GM12878 (cell line): ENCODE results near the gene PXMP2. TPM values are rescaled to one million over a fixed set of nuclear protein-coding genes. Genes with fewer than 3 reads are reported as not detected.

ENCODE experiments used
- ATAC-seq: fragments of 200-7000 bp; cut with Tn5 transposase; 3 replicates; pipeline ENCODE4 v1.9.1; 2020; ENCODE audit warnings: mild to moderate bottlenecking, moderate library complexity
- BruUV-seq: library from RNA; stranded (reverse); fragments of 400-500 nt; replicated peaks from 2 replicates; lab custom pipeline; 2021; lab: Mats Ljungman, UMichigan
- CTCF ChIA-PET: fragments of 300-600 bp; sonication (Branson Sonifier 250); formaldehyde crosslinking; extraction: SDS; loops from one replicate; lab custom pipeline; 2021; ENCODE audit warnings: inconsistent platforms; lab: Yijun Ruan, JAX
- POLR2A ChIA-PET: fragments of 350-600 bp; formaldehyde crosslinking; extraction: SDS; loops from one replicate; lab custom pipeline; 2021; ENCODE audit warnings: inconsistent platforms; lab: Charles Lee
- RAD21 ChIA-PET: fragments of 300-600 bp; sonication (Branson Sonifier 250); formaldehyde crosslinking; loops from one replicate; lab custom pipeline; 2023; ENCODE audit warnings: antibody characterized with exemption; ENCODE audit not compliant: unreplicated experiment; lab: Charles Lee
- SMC1A ChIA-PET: fragments of 300-600 bp; sonication (Branson Sonifier 250); formaldehyde crosslinking; loops from one replicate; lab custom pipeline; 2023; ENCODE audit not compliant: unreplicated experiment, uncharacterized antibody; lab: Charles Lee
- DNase-seq: peaks from one replicate; pipeline ENCODE4 v3.0.0-alpha.2; 2011; ENCODE audit warnings: low read depth, low spot score
- FAIRE-seq: peaks from 3 replicates; lab custom pipeline; 2011; peaks lifted over from hg19 to GRCh38; lab: Jason Lieb, UNC
- H2AFZ ChIP-seq: 2 replicates; pipeline ENCODE4 v1.6.0; 2011; ENCODE audit warnings: low read depth, low read length, control low read depth; ENCODE audit not compliant: control insufficient read depth
- H3K27ac ChIP-seq: 2 replicates; pipeline ENCODE4 v1.5.1; 2011; ENCODE audit warnings: control low read depth; ENCODE audit not compliant: control insufficient read depth, insufficient read depth
- H3K27me3 ChIP-seq, 2 experiments: replicated peaks in 1 of 2; 2 replicates each; pipeline versions ENCODE4 v1.6.0 to v1.6.1; 2011; ENCODE audit warnings: low read length in 1 of 2; ENCODE audit not compliant: control insufficient read depth in 2 of 2, insufficient read depth in 2 of 2
- H3K36me3 ChIP-seq, 2 experiments: 2 replicates each; pipeline ENCODE4 v1.5.1; 2011; ENCODE audit warnings: low read length in 1 of 2; ENCODE audit not compliant: control insufficient read depth in 2 of 2, insufficient read depth in 2 of 2
- H3K4me1 ChIP-seq: 2 replicates; pipeline ENCODE4 v1.6.1; 2011; ENCODE audit warnings: mild to moderate bottlenecking, low read length, moderate library complexity, mixed read lengths; ENCODE audit not compliant: control insufficient read depth, insufficient read depth
- H3K4me2 ChIP-seq: 2 replicates; pipeline ENCODE4 v1.6.0; 2011; ENCODE audit warnings: control low read depth; ENCODE audit not compliant: control insufficient read depth, insufficient read depth
- H3K4me3 ChIP-seq: fragments of 200-600 bp; sonication (generic); 2 replicates; pipeline ENCODE4 v1.5.1; 2016
- H3K79me2 ChIP-seq: 2 replicates; pipeline ENCODE4 v1.6.0; 2011; ENCODE audit warnings: low read length; ENCODE audit not compliant: control insufficient read depth, insufficient read depth
- H3K9ac ChIP-seq: 2 replicates; pipeline ENCODE4 v1.8.0; 2011; ENCODE audit warnings: low read length, control low read depth, mixed read lengths; ENCODE audit not compliant: control insufficient read depth, insufficient read depth
- H3K9me3 ChIP-seq: replicated peaks from 3 replicates; pipeline ENCODE4 v1.5.1; 2011; ENCODE audit warnings: mild to moderate bottlenecking, low read length; ENCODE audit not compliant: control insufficient read depth, insufficient read depth
- H4K20me1 ChIP-seq: 2 replicates; pipeline ENCODE4 v1.6.0; 2011; ENCODE audit not compliant: control insufficient read depth, insufficient read depth
- CHD2 ChIP-seq: IDR thresholded peaks from 2 replicates; pipeline ENCODE4 v1.6.1; 2011; ENCODE audit warnings: low read depth, low read length, improper control_type of control experiment, borderline replicate concordance
- E4F1 ChIP-seq: fragments of 450-650 bp; IDR thresholded peaks from 2 replicates; pipeline ENCODE4 v1.6.1; 2018; ENCODE audit warnings: borderline replicate concordance, mild to moderate bottlenecking; ENCODE audit not compliant: partially characterized antibody
- EGR1 ChIP-seq, 2 experiments: IDR thresholded peaks; 1 replicate in 1 of 2; 2 replicates in 1 of 2; pipeline ENCODE4 v1.6.1; 2011 to 2012; ENCODE audit warnings: low read depth in 2 of 2, low read length in 2 of 2, borderline replicate concordance in 1 of 2, mild to moderate bottlenecking in 1 of 2, moderate library complexity in 1 of 2
- NRF1 ChIP-seq: conservative IDR thresholded peaks from 2 replicates; pipeline ENCODE4 v1.6.1; 2011; ENCODE audit warnings: mild to moderate bottlenecking, low read depth, low read length, improper control_type of control experiment
- POLR2AphosphoS2 ChIP-seq: IDR thresholded peaks from 2 replicates; pipeline ENCODE4 v1.6.1; 2011; ENCODE audit warnings: low read depth, mild to moderate bottlenecking, low read length, improper control_type of control experiment, moderate library complexity
- SMAD1 ChIP-seq: fragments of 450-650 bp; IDR thresholded peaks from 2 replicates; pipeline ENCODE4 v1.6.1; 2018; ENCODE audit warnings: mild to moderate bottlenecking, low read depth; ENCODE audit not compliant: partially characterized antibody
- SMC3 ChIP-seq: IDR thresholded peaks from 2 replicates; pipeline ENCODE4 v1.6.1; 2011; ENCODE audit warnings: low read length, improper control_type of control experiment, borderline replicate concordance
- SP1 ChIP-seq: IDR thresholded peaks from one replicate; pipeline ENCODE4 v1.6.1; 2011; ENCODE audit warnings: low read depth, low read length
- SREBF2 ChIP-seq: IDR thresholded peaks from 2 replicates; pipeline ENCODE4 v1.6.1; 2012; ENCODE audit warnings: mild to moderate bottlenecking, low read length
- TARDBP ChIP-seq: IDR thresholded peaks from 2 replicates; pipeline ENCODE4 v1.6.1; 2016; ENCODE audit warnings: borderline replicate concordance
- WRNIP1 ChIP-seq: IDR thresholded peaks from 2 replicates; pipeline ENCODE4 v1.6.1; 2011; ENCODE audit warnings: low read depth, low read length, improper control_type of control experiment, borderline replicate concordance
- YY1 ChIP-seq: IDR thresholded peaks from 2 replicates; pipeline ENCODE4 v1.6.1; 2011; ENCODE audit warnings: low read depth, mild to moderate bottlenecking, low read length
- ZBTB33 ChIP-seq: fragments of 450-650 bp; IDR thresholded peaks from 2 replicates; pipeline ENCODE4 v1.6.1; 2017; ENCODE audit warnings: mild to moderate bottlenecking
- ZSCAN29 ChIP-seq: fragments of 450-650 bp; IDR thresholded peaks from 2 replicates; pipeline ENCODE4 v1.6.1; 2017; ENCODE audit warnings: mild to moderate bottlenecking, moderate library complexity
- WGBS: methylation state at CpG from one replicate; pipeline ENCODE4 v1.1.6; 2016; ENCODE audit warnings: low lambda C conversion rate; ENCODE audit not compliant: insufficient replicate concordance, insufficient coverage; ENCODE audit errors: missing lambda C conversion rate; 5-methylcytosine and 5-hydroxymethylcytosine counted together
- in situ Hi-C: fragments of 300-500 bp; cut with MboI; formaldehyde crosslinking; loops from 9 replicates; pipeline ENCODE4 v1.14.3; 2018; ENCODE audit warnings: mixed read lengths
- intact Hi-C: fragments of 100-400 bp; cut with micrococcal nuclease; formaldehyde crosslinking; loops from one replicate; pipeline ENCODE4 v1.14.2; 2022; ENCODE audit not compliant: unreplicated experiment
- polyA plus RNA-seq, 11 experiments: library from polyadenylated mRNA; depleted of rRNA in 4 of 11; unstranded in 6 of 11; stranded (reverse) in 5 of 11; fragments of >200 nt; fragmentation: Nextera tagmentation in 4 of 11; fragmentation: Illumina TruSeq in 1 of 11; extraction: Ambion mirVana in 4 of 11; extraction: Trizol in 1 of 11; gene quantifications; 1 replicate in 1 of 11; 2 replicates in 10 of 11; pipeline versions ENCODE4 v1.2.1 to v1.2.3, GENCODE V29; 2011 to 2016; ENCODE audit warnings: inconsistent platforms in 2 of 11, missing spikeins in 2 of 11, low read depth in 1 of 11
- total RNA-seq, 4 experiments: library from RNA; depleted of rRNA in 3 of 4; stranded (reverse); fragments of >200 nt in 3 of 4; fragmentation: Illumina TruSeq in 1 of 4; extraction: Trizol in 1 of 4; gene quantifications; 2 replicates each; pipeline versions ENCODE4 v1.2.1 to v1.2.3, GENCODE V29; 2013 to 2021

PXMP2 gene
- total and polyA plus RNA-seq, 10 of the 15 experiments (the other 5 are each of a cell fraction or from before 2014, with no cell fraction given): 4.0 to 97.8 (median 42.0) TPM

GRCh38 chr12:132728502-132728901 is 41.1 kb downstream of the PXMP2 start:
- Histone ChIP-seq H3K27ac (no peak overlapping the region), H3K27me3 (no peaks in the 10 kb centered on the region), H3K9ac (no peak overlapping the region), H4K20me1 (0 out of 2 replicates have a peak, but pooled peaks cover 6% of the 10 kb centered on the region), H2AFZ (no peak overlapping the region), H3K79me2 (no peaks in the 10 kb centered on the region), H3K36me3 (peaks cover 26 to 36% of the 10 kb centered on the region in 2 experiments), H3K4me3 (no peak overlapping the region), H3K4me2 (no peak overlapping the region), H3K4me1 (no peaks in the 10 kb centered on the region), H3K9me3 (no peaks in the 10 kb centered on the region; the same call in 2 of the 3 replicates)
- ChIA-PET RAD21 (no interaction called here), SMC1A (no interaction called here), POLR2A (no interaction called here), CTCF (no interaction called here)
- no peak for TF ChIP-seq ZBTB33
- TF ChIP-seq SREBF2: no peak
- TF ChIP-seq E4F1: no peak
- TF ChIP-seq CHD2: no peak
- TF ChIP-seq NRF1: no peak
- TF ChIP-seq SMC3: no peak
- no peak for TF ChIP-seq ZSCAN29
- no peak for TF ChIP-seq EGR1 (IDR thresholded peaks at IDR 0.05; ENCODE audit: borderline replicate concordance in 1 of 2, low read depth in 2 of 2, low read length in 2 of 2)
- no peak for TF ChIP-seq YY1
- TF ChIP-seq POLR2AphosphoS2: no peak
- no peak for TF ChIP-seq WRNIP1
- no peak for TF ChIP-seq SP1
- TF ChIP-seq SMAD1: no peak
- TF ChIP-seq TARDBP: no peak
- intact Hi-C loops (no loop called here), in situ Hi-C loops (no loop called here)
- WGBS: 94% methylated on average over 7 of the region's 7 CpGs
- DNase-seq (no peak), FAIRE-seq (no peak), ATAC-seq (no peak)
- BruUV-seq: no TSS peak
